ENCODE results near the gene LRRC3C.

The LRRC3C gene

DNA sequence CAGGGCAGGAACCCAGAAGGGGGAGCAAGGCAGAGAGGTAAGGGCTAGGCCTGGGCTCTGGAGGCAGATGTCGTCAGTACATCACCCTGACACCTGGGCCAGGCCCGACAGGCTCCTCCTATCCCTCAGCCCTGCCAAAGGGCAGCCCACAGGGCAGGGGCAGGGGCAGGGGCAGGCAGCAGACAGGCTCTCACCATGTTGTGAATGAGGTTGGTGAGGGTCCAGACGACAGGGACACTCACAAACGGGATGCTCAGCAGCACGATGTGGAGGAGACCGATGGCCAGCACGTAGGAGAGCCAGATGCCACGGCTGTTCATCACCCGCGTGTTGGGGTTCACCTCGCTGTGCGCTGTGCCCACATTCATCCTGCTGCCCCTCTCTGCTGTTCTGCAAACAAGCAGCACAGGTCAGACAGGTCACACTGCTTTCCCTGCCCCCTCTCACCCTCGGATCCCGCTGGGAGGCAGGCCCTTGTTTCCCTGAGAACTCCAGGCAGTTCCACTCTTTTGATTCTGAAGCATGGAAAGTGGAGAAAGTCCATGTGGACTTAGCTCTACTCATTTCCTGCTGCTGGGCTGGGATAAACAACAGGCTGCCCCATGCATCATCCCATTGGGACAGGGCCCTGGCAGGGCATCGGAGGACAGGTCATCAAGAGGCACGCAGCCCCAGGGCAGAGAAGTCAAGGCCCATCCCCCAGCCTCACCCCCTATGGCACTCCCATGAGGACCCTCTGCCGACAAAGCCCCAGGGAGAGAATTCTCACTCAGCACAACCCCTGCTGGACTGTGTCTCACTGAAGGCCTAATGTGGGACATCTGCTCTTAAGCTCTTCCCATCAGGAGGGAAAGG lies 3.5 kb upstream of the LRRC3C start:
- DNase-seq (ENCODE audit: insufficient read length, low spot score) (no peak), FAIRE-seq (no peak)

- no peak for FAIRE-seq
Observed at GRCh38 chr17:39924691-39925055, 2.9 kb upstream of the LRRC3C start.

GRCh38 chr17:39925282-39926134 lies 2.0 kb upstream of the LRRC3C start:
- FAIRE-seq = no peak
- no peak for DNase-seq (ENCODE audit: insufficient read length, low spot score)

More at GRCh38 chr17:39924691-39925055, 2.9 kb upstream of the LRRC3C start:
- DNase-seq (ENCODE audit: insufficient read length, low spot score) = no peak

- DNase-seq (ENCODE audit: insufficient read length, low spot score) (peak; percentile 36), FAIRE-seq (peak; percentile 99)
Observed at GRCh38 chr17:39926135-39926587, 1.4 kb upstream of the LRRC3C start.

DNA sequence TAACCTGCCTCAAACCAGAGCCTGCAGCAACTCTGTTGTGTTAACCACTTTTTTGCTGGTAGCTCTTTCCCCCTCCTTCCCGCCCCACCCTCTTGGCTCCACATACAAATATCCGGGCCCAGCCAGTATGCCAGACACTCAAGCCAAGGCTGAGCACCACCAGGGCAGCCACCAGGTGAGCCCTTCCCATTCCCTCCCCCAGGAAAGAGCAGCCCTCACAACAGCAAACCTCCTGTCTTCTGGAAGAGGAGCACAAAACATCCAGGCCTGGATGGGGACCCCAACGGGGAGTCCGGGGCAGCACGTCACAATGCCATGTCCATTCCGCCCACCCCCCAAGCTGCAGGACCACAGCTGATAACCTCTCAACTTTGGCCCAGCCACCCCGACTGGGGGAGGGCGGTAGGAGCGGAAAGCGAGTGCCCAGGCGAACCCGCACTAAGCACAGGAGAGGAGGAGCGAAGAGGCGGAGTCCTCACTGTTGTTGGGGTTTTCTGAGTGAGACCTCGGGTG lies 888 bp upstream of the LRRC3C start:
- FAIRE-seq = no peak
- DNase-seq (ENCODE audit: insufficient read length, low spot score) = no peak

GRCh38 chr17:39927929-39928857 lies 661 bp downstream of the LRRC3C start:
- DNase-seq (ENCODE audit: insufficient read length, low spot score) (no peak), FAIRE-seq (no peak)

GRCh38 chr17:39928858-39929645 lies 1.5 kb downstream of the LRRC3C start:
- FAIRE-seq = peak; percentile 26
- DNase-seq (ENCODE audit: insufficient read length, low spot score) = no peak

GRCh38 chr17:39929646-39930407 lies 2.3 kb downstream of the LRRC3C start:
- FAIRE-seq (no peak), DNase-seq (ENCODE audit: insufficient read length, low spot score) (no peak)

- DNase-seq (ENCODE audit: insufficient read length, low spot score) = no peak
- no peak for FAIRE-seq
Observed at GRCh38 chr17:39933912-39934311, 6.4 kb downstream of the LRRC3C start.

DNA sequence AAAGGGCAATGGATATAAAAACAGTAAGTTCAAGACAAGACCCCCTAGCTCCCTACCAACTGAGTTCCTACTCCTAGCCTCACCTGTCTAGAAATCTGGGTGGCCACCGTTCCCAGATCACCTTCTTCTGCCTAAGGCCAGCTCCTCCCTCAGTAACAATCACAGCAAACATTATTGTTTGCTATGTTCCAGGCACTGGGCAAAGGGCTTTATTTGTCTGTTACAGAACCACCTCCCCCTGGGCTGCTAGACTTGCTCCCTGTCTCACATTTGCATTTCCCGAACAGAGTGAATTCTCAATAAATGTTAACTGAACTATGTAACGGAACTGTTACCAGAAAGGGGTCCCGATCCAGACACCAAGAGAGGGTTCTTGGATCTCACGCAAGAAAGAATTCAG lies 6.8 kb downstream of the LRRC3C start:
- FAIRE-seq (no peak), DNase-seq (ENCODE audit: insufficient read length, low spot score) (no peak)

GRCh38 chr17:39935909-39936308 lies 8.4 kb downstream of the LRRC3C start:
- FAIRE-seq (no peak), DNase-seq (ENCODE audit: insufficient read length, low spot score) (no peak)

- FAIRE-seq (no peak), DNase-seq (ENCODE audit: insufficient read length, low spot score) (no peak)
Observed at GRCh38 chr17:39937447-39937846, 9.9 kb downstream of the LRRC3C start.

GRCh38 chr17:39938140-39938869 lies 10.8 kb downstream of the LRRC3C start:
- DNase-seq (ENCODE audit: insufficient read length, low spot score) (no peak), FAIRE-seq (peak; percentile 57)

DNA sequence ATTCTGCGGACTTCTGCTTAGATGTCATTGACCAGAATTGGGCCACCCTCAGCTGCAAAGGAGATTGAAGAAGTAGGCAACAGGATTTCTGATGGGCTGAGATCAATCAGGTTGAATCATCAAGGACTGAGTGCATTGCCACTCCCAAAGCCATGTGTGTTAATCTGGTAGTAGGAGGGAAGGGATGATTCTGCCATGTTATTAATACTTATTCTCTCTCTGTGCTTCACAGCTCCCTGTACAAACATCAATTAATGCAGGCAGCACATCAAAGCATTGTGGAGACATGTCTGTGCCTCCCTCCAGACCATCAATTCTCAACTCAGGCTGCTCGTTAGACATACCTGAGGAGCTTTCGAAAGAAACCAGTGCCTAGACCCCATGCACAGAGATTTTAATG lies 11.6 kb downstream of the LRRC3C start:
- no peak for FAIRE-seq
- no peak for DNase-seq (ENCODE audit: insufficient read length, low spot score)

DNA sequence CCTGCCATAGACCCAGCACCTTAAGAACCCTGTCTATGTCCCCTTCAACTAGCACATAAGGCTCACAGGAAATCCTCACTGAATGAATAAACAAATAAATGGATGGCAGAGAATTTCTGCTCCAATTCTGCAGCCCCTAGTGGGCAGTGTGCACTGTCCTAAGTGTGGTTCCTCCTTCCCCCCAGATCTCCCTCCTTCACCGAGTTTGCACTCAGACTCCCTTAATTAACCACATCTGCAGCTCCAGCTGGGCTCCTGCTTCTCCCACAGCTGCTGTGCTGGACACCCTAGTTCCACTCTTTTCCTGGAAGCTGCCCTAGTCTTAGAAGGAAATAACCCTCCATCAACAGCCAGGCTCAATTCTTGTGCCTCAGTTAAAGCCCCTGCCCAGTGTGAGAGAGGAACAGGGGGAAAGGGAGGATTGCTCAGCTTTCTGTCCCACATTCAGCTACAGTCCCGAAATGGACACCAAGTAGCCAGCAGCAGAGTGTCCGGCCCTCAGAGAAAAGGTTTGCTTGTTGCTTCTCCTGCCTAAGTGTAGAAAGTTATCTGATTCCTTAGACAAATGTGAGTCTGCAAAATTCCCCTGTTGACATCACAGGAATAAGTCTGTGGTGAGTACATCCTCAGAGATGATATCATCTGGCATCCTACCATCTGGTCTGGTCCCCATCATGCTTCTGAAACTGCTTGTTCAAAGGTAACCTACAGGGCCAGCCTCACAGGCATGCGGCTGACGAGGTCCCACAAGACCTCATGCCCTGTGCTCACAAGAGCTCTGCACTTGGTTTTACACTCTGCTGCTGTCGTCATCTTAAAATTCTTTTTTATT lies 12.3 kb downstream of the LRRC3C start:
- DNase-seq (ENCODE audit: insufficient read length, low spot score) = no peak
- peak; percentile 86 for FAIRE-seq

DNA sequence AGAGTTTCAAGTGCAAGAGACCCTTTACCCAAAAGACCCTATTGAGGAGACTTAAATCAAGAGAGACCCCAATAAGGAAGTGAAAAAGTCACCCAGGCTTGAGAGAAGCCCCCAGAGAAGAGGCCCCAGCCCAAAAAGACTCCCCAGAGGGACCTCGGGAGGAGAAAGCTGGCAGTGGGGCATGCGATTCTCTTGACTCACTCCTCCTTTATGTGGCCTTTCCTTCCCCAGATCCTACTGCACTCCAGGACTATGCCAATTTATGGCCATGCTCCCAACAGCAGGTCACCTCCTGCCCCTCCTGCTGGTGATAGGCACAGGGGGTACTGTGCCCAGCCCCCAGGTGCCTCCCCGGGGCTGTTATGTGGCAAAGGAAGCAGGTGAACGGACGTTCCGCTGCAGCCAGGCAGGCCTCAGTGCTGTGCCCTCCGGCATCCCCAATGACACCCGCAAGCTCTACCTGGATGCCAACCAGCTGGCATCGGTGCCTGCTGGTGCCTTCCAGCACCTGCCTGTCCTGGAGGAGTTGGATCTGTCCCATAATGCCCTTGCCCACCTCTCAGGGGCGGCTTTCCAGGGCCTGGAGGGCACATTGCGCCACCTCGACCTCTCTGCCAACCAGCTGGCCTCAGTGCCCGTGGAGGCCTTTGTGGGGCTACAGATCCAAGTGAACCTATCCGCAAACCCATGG lies 16.3 kb downstream of the LRRC3C start:
- no peak for DNase-seq (ENCODE audit: insufficient read length, low spot score)
- FAIRE-seq = no peak

- DNase-seq (ENCODE audit: insufficient read length, low spot score) = no peak
- FAIRE-seq = no peak
Observed at GRCh38 chr17:39944393-39944711, 16.8 kb downstream of the LRRC3C start.

Measured in GM19239 (cell line).